OCI-LY3 (cell line): ENCODE data around the gene OR10A5.

Experiments used
- CTCF ChIP-seq: fragments of 200-600, 300-600 bp; sonication (generic); IDR thresholded peaks from 2 replicates; pipeline ENCODE4 v1.5.1; 2014; ENCODE audit warnings: antibody characterized with exemption, low read length, low read depth
- EZH2phosphoT487 ChIP-seq: fragments of 200-600 bp; shearing (Covaris generic); IDR thresholded peaks from 2 replicates; pipeline ENCODE4 v1.6.1; 2018; ENCODE audit warnings: antibody characterized with exemption, mixed run types, low read depth

- TF ChIP-seq CTCF (no peak), EZH2phosphoT487 (no peak)
These were observed 11.4 kb downstream of the OR10A5 start for GRCh38 chr11:6856871-6857270.
